Esophagus muscularis mucosa (tissue), 4 donors: ENCODE results near the gene TMEM53. TPM values are rescaled to one million over a fixed set of nuclear protein-coding genes. Genes with fewer than 3 reads are reported as not detected.

Experiments
- DNase-seq: peaks from one replicate; pipeline ENCODE4 v3.0.0-alpha.2; 2017; ENCODE audit errors: extremely low spot score
- H3K27ac ChIP-seq, 4 donors: fragments of 200-600 bp; sonication (generic); replicated peaks in 1 of 4; 1 replicate in 3 of 4; 2 replicates in 1 of 4; pipeline ENCODE4 v1.5.1; 2016 to 2019; ENCODE audit warnings: mild to moderate bottlenecking in 1 of 4
- H3K27me3 ChIP-seq, 4 donors: fragments of 200-600 bp; sonication (generic); one replicate each; pipeline versions ENCODE4 v1.5.1 to v1.6.0; 2016 to 2019
- H3K36me3 ChIP-seq, 4 donors: fragments of 200-600 bp; sonication (generic); one replicate each; pipeline ENCODE4 v1.5.1; 2016 to 2019
- H3K4me1 ChIP-seq, 4 donors: fragments of 200-600 bp; sonication (generic); one replicate each; pipeline ENCODE4 v1.5.1; 2016 to 2019
- H3K4me3 ChIP-seq, 4 donors: fragments of 200-600 bp; sonication (generic); 1 replicate in 2 of 4; 2 replicates in 2 of 4; pipeline ENCODE4 v1.5.1; 2016 to 2019; ENCODE audit warnings: mild to moderate bottlenecking in 4 of 4, moderate library complexity in 1 of 4
- H3K9me3 ChIP-seq, 4 donors: fragments of 200-600 bp; sonication (generic); 1 replicate in 3 of 4; 2 replicates in 1 of 4; pipeline ENCODE4 v1.5.1; 2016 to 2019
- CTCF ChIP-seq, 3 experiments: fragments of 200-600 bp in 2 of 3; fragments of 450-650 bp in 1 of 3; sonication (generic) in 2 of 3; IDR thresholded peaks; one replicate each; pipeline ENCODE4 v1.5.1; 2017 to 2019; ENCODE audit warnings: antibody characterized with exemption in 3 of 3, mild to moderate bottlenecking in 2 of 3, moderate library complexity in 1 of 3
- EP300 ChIP-seq: sonication (generic); formaldehyde crosslinking; IDR thresholded peaks from one replicate; pipeline ENCODE4 v1.6.1; 2017; ENCODE audit warnings: antibody characterized with exemption
- POLR2A ChIP-seq: fragments of 450-650 bp; IDR thresholded peaks from one replicate; pipeline ENCODE4 v1.6.1; 2017; ENCODE audit warnings: antibody characterized with exemption, moderate library complexity, mild to moderate bottlenecking, low read depth
- POLR2AphosphoS5 ChIP-seq, 2 donors: sonication (generic); formaldehyde crosslinking; IDR thresholded peaks; one replicate each; pipeline ENCODE4 v1.6.1; 2017; ENCODE audit warnings: antibody characterized with exemption in 2 of 2
- WGBS: methylation state at CpG from one replicate; pipeline ENCODE4 v1.1.5; 2018; 5-methylcytosine and 5-hydroxymethylcytosine counted together
- intact Hi-C: fragments of 100-400 bp; cut with DNase I; formaldehyde crosslinking; loops from one replicate; pipeline ENCODE4 v1.15.1; 2023
- total RNA-seq, 4 donors: library from RNA; depleted of rRNA; stranded (reverse); fragments of >200 nt; gene quantifications; one replicate each; pipeline versions ENCODE4 v1.1.0 to v1.2.1, GENCODE V29; 2016

Gene TMEM53
- total RNA-seq, 4 donors from 2014 or later, result 4.5 to 7.0 (median 5.7) TPM

GRCh38 chr1:44611866-44612265 lies 62.4 kb downstream of the TMEM53 start:
- no peak for DNase-seq
- 76% methylated on average over 4 of the region's 4 CpGs for WGBS
- H3K36me3 ChIP-seq, result no peaks in the 10 kb centered on the region
- no peak overlapping the region for H3K27ac ChIP-seq
- TF ChIP-seq EP300, result no peak
- no peak for TF ChIP-seq POLR2A
- no peak for TF ChIP-seq CTCF (IDR thresholded peaks at IDR 0.05)
- TF ChIP-seq POLR2AphosphoS5 (IDR thresholded peaks at IDR 0.05), result no peak
- H3K27me3 ChIP-seq, result peaks cover 0 to 3% (median 0%) of the 10 kb centered on the region in 4 donors
- H3K9me3 ChIP-seq, result no peaks in the 10 kb centered on the region
- no peak overlapping the region for H3K4me3 ChIP-seq
- intact Hi-C loops, result no loop called here
- peaks cover 2 to 10% (median 3%) of the 10 kb centered on the region in 4 donors for H3K4me1 ChIP-seq

DNA sequence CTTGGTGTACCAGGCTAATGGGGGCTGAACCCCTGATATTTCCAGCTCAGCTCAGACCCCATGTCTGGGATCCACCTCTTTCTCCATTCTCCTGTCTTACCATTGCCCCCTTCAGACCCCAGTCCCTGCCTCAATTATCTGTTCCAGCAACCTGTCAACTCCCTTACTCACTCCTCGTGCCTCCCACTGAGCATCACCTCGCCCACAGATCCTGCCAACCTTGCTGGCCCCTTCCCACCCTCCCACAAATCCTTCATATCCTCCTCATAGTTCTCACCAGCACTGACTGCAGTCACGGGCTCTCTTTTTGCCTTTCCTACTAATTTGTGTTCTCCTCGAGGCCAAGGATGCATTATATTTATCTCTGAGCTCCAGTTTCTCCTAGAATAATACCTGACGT lies 62.9 kb downstream of the TMEM53 start:
- Histone ChIP-seq H3K4me1 (peaks cover 0 to 5% (median 0%) of the 10 kb centered on the region in 4 donors), H3K4me3 (no peak overlapping the region), H3K9me3 (no peaks in the 10 kb centered on the region), H3K36me3 (no peaks in the 10 kb centered on the region), H3K27me3 (no peaks in the 10 kb centered on the region), H3K27ac (no peak overlapping the region)
- 81% methylated on average over 5 of the region's 5 CpGs for WGBS
- intact Hi-C loops, result no loop called here
- TF ChIP-seq EP300 (no peak), CTCF (IDR thresholded peaks at IDR 0.05) (no peak), POLR2A (no peak), POLR2AphosphoS5 (IDR thresholded peaks at IDR 0.05) (no peak)
- no peak for DNase-seq

GRCh38 chr1:44610527-44611148 lies 63.6 kb downstream of the TMEM53 start:
- no peak overlapping the region for H3K4me3 ChIP-seq
- H3K4me1 ChIP-seq, result peaks cover 0 to 5% (median 0%) of the 10 kb centered on the region in 4 donors
- intact Hi-C loops, result no loop called here
- no peak for DNase-seq
- WGBS, result 70% methylated on average over 8 of the region's 12 CpGs
- H3K36me3 ChIP-seq, result no peaks in the 10 kb centered on the region
- H3K27ac ChIP-seq, result no peak overlapping the region
- no peaks in the 10 kb centered on the region for H3K9me3 ChIP-seq
- no peaks in the 10 kb centered on the region for H3K27me3 ChIP-seq
- no peak for TF ChIP-seq POLR2AphosphoS5 (IDR thresholded peaks at IDR 0.05)
- no peak for TF ChIP-seq CTCF (IDR thresholded peaks at IDR 0.05)
- TF ChIP-seq EP300, result no peak
- no peak for TF ChIP-seq POLR2A

DNA sequence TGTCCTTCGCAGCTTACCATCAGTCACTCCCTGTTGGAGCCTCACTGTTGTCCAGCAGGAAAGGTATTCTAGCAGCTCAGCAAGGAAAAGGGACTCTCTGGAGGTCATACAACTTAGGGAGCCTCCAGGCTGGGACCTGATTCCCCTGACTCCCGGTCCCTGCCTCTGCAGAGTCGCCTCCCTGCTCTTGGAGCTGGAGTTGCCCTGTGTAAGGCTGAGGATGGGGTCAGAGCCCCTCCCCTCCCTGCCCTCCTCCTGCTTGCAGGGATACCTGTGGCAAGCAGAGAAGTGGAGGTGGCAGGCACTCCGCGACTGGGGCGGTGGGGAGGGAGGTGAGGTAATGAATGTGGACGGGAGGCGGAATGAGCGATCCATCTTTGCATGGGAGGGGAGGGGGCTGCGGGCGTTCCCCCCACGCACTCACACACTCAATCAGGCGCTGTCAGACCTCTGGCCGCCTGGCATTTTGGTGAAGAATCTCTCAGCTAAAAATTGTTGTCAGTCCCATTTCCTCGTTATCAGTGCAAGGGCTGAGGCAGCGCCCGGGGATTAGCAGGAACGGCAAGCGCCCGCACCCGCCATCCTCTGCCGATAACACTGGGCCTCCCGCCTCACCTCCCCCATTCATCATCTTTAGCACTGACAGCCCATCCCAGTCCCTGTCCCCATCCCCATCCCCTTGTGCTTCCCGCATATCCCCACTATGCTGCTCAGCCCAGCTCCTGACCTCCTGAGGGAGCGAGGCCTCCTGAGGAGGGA lies 64.3 kb downstream of the TMEM53 start:
- intact Hi-C loops, result loop anchor here (2.0 kb wide), 1 partner anchor 43 kb away; no protein-coding TSS in a partner anchor
- no peak for TF ChIP-seq POLR2AphosphoS5 (IDR thresholded peaks at IDR 0.05)
- no peak for TF ChIP-seq CTCF (IDR thresholded peaks at IDR 0.05)
- no peak for TF ChIP-seq POLR2A
- TF ChIP-seq EP300, result no peak
- Histone ChIP-seq H3K27ac (no peak overlapping the region), H3K9me3 (no peaks in the 10 kb centered on the region), H3K36me3 (no peaks in the 10 kb centered on the region), H3K27me3 (no peaks in the 10 kb centered on the region), H3K4me1 (peaks cover 0 to 5% (median 0%) of the 10 kb centered on the region in 4 donors), H3K4me3 (no peak overlapping the region)
- 81% methylated on average over 23 of the region's 25 CpGs for WGBS
- no peak for DNase-seq
